HPDE6-E6E7 (cell line): ENCODE data around the gene AFAP1L1.

ENCODE experiments used
- DNase-seq: peaks from one replicate; pipeline ENCODE4 v3.0.0; 2011; ENCODE audit warnings: missing footprints; ENCODE audit errors: extremely low spot score

AFAP1L1 gene

DNA sequence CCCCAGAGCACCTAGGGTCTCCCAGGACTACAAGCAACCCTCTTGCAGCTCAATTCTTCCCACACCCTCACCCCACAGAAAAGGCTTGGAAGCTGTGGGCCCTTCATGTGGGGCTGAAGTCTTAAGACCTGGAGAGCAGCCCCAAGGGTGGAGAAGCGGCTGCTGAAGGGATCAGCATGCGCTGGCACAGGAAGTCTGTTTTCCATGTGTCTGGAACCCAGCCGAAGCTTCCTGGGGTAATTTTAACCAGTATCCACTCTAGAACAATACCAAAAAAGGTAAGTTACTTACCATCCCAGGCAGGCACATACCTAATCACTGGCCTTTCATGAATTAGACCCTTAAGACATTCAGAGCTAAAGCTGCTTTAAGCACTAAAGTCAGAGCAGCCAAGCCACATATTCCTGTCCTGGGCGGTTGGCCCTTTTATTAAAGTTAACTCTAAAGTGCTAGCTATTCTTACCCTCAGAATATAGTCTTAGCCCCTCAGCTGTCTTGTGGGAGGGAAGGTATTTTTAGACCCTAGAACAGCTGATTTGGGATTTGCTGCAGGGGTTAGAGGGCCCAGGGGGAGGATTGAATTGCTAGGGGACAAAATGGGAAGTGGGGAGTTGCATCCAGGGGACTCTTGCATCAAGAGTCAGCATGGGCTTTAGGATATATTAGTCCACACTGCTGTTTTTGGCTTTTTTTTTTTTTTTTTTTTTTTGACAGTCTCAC lies 100.6 kb downstream of the AFAP1L1 start:
- DNase-seq, result no peak

DNA sequence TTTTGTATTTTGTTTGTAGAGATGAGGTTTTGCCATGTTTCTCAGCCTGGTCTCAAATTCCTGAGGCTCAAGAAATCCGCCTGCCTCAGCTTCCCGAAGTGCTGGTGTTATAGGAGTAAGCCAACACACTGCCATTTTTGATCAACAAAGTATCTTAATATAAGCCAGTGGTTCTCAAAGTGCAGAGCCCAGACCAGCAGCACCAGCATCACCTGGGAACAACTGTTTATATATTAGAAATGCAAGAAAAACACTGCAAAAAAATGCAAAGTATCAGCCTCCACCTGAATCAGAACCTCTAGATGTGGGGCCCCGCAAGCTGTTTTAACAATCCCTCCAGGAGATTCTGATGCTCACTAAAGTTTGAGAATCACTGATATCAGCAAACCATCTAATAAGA lies 101.3 kb downstream of the AFAP1L1 start:
- DNase-seq, result no peak

DNA sequence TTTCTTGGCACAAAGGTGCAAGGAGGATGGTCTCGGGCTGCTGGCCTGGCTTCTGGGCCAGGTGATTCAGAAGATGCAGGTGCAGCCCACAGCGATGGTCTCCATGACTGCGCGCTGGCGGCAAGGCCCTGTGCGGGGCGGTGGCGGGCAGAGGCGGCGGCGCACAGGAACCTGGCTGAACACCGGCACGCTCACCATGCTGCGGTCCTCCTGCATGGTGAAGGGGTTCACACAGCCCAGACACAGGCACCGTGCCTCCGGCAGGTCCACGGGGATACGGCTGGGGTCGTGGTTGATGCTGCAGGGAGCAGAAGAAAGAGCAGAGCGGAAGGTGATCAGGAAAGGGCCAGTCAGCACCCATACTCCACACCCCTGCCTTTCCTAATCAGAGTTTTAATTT lies 102.6 kb downstream of the AFAP1L1 start:
- DNase-seq, result no peak

DNA sequence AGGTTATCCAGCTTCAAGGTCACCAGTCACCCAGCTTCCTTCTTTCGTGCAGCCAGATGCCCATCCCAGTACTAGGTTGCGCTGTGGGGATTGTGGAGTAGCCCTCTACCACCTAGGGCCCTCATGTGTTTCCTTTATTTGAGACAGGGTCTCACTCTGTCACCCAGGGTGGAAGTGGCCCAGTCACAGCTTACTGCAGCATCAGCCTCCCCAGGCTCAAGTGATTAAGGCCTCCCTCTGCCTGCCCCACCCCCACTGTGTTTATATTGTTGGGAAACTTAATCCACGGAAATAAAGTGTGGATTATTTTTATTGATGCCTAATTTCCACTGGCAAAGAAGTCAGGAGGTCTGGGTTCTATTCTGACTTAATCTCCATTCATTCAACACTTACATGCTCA lies 103.1 kb downstream of the AFAP1L1 start:
- no peak for DNase-seq

DNA sequence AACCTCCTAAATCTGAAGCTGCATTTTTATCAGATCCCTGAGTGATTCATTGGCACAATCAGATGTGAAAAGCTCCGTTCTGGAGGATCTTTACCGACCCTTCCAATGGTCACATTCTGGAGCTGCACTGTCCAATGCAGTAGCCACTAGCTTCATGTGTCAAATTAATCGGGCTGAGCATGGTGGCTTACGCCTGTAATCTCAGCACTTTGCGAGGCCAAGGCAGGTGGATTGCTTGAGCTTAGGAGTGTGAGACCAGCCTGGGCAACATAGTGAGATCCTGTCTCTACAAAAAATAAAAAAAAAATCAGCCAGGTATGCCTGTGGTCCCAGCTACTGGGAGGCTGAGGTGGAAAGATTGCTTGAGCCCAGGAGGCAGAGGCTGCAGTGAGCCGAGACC lies 103.8 kb downstream of the AFAP1L1 start:
- no peak for DNase-seq

DNA sequence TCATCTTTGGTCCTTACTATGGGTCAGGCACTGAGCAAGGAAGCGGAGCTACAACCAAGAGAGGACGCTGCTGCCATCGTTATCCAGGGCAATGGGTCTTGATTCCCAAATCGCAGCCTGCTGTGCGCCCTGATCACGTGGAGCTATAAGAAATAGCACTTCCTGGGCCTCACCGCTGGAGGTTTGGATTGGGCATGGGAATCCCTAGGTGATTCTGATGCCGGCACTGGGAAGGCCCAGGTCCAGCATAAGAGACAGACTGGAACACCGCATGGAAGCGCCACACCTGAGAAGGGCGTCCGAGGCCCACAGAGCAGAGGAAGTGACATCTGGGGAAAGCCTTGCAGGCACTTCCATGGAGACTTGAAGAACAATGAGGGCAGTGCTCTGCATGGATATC lies 104.4 kb downstream of the AFAP1L1 start:
- no peak for DNase-seq

DNA sequence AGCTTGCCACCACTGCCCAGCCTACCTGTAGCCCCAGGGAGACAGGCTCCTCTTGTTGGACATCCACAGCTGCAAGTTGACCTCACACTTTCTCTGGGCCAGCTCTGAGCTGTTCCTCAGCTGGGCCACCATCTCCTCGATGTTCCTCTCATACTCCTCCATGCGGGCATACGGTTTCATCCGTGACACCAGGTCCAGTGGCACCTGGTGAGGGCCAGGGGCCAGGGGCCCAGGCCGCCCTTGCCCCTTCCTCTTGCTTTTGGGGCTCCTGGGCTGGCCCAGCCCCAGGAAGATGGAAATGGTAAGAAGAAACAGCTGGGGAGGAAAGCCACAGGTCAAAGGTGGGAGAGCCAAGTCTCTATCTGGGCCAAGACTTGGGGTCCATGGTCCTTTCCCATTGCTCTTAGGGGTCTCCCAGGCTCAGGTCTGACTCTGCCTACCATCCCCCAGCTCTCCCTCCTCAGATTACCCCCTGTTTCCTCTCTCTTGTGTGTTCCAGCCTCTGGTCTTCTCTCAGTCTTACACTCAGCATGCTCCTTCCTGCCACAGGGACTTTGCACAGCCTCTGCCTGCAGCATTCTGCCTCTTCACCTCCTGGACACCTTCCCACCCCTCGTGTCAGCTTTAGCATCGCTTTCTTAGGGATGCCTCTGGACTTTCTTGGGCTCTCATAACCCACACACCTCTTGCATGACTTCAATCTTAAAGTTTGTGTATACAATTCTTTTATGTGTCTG lies 105.2 kb downstream of the AFAP1L1 start:
- no peak for DNase-seq

DNA sequence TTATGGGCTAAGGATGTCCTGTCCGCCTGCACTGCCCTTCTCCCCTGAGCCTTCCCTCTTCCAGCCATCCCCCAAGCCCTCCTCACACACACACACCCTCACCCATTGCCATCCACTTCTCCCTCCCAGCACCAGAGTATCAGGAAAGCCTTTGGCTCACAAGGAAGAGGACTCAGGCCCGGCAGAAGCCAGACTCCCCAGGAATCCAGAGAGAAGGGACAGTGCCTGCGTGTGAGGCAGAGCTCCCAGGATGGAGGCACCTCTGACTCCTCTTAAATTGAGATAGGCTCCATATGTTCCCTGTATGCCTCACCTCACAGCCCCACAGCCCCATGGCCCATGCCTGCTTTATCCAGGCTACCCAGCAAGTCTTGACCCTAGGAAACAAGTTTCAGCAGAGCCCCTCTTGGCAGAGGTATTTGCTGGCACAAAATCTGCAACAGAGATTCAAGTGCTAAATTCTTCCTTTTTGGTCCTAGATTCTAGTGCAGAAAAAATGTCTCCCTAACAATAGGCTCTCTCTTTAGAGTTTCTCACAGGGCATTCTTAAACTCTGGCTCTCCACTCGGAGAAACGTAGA lies 106.7 kb downstream of the AFAP1L1 start:
- no peak for DNase-seq

DNA sequence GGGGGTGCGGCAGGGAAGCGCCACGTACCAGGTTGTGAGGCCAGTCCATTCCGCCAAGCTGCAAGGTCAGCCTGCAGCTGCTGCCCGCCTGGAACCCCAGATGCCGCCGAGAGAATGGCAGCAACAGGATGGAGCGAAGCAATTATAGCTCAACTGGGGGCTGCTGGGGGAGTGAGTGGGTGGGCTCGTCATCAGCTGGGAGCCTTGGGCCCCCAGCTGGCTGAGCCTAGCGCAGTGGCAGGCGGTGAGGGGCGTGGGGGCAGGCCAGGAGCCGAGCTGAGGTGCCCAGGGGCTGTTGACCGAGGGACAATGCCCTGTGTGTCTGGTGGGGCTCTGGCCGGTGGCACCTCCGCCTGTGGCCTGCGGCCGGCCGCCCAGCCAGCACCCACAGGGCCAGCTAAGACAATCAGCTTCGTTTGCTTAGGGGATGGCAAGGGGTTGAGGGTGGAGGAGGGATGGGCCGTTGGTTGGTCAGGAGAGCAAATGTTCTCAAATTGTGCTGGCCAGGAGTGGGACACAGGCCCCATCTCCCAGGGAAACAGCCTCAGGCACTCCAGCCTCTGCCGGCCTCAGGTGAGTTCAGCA lies 107.6 kb downstream of the AFAP1L1 start, which contains the start of gene IL17B:
TSS of gene IL17B (minus strand) at position 116 of the 585 bp plus-strand sequence. CDS start at position 49, 67 bp downstream.
- DNase-seq, result no peak

DNA sequence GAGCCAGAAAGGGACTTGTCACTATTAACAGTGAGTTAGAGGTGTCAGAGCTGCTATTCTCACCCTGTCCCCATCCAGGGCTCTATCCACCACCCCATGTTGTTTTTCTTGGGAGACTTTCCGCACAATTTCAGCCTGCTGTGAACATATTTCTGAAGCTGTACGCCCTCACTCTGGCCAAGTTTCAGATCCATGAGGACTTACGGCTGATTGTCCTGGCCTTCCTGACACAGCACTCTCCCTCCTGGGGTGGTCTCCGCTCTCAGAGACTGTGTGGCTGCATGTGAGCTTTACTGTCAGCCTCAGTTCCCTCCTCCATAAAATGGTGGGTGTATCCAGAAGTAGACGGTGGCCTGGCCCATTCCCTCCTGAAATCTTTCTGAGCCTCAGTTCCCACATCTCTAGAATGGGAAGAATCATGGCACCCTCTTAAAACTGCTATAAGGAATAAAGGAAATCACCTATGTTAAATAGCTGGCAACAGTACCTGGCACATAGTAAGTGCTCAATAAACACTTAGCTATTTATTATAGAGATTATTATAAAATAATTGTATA lies 108.2 kb downstream of the AFAP1L1 start:
- no peak for DNase-seq

DNA sequence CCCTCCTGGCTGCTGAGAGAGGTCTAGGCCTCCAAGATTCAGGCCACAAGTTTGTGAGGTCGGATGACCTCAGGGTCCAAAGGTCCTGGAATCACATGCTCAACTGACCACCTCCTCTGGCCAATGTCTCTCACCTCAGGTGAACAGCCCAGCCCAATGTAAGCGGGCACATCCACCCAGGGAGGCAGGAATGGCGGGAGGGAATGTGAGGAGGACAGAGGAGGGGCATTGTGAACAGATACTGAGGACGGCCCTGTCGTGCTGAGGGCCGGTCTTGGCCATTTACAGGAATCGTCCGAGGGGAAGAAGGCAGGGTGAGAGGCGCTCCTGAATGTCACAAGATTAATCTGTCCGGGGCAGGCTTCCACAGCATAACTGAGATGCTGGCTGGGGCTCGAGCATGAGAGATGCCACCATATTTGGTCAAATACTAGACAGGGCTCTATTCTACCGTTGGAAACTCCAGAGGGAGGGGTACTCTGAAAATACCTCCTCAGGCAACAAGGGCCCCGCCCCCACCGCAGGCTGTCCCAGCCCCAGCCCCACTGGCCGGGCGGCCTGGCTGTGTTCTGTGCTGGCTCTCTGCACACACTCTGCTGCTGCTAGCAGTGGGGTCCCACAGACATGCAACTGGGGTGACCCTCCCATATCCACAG lies 108.9 kb downstream of the AFAP1L1 start:
- no peak for DNase-seq

DNA sequence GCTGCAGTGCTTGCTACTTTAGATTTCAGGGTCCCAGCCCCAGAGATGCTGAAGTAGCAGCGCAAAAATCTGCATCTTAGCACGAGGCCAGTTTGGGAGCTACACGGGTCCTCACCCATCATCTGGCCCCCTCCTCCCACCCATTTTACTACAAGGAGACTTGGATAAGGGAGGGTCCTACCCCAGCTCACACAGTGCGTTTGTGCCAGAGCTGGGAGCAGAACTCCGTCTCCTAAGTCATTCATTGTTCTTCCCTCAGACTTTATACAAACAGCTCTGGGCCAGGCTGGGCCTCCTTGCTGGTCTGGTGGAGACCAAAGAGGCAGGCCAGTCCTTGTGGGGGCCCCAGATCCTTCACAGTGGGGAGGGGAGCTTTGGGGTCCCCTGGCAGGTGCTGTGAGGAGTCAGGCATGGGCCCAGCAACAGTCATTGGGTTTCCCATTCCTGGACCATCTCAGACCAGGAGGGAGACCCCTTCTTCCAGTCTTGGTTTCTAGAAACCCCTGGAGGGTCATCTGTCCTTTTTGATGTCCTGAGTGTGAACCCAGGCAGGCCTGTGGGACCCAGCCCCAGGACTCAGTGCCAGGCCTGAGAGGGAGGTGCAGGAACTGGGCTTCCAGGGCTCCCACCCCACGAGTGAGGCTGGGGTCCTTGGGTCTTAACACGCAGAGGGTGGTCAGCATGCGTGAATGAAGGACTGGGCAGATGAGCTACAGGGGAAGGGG lies 109.8 kb downstream of the AFAP1L1 start:
- no peak for DNase-seq

DNA sequence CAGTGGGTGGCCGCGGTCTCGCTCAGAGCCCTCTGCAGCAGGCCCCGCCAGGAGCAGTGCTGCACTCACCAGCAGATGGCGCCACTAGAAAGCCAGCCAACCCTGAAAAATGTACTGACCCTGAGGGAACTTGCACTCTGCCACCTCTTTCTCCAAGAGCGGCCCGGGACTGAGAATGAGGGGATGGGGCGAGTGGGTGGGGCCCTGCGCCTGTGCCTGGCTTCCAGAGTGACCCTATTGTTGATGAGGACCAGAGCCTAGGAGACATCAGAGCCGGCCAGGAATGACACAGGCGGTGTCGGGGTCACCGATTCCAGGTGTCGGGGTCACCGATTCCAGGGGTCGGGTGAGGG lies 110.3 kb downstream of the AFAP1L1 start:
- peak; percentile 73 for DNase-seq

DNA sequence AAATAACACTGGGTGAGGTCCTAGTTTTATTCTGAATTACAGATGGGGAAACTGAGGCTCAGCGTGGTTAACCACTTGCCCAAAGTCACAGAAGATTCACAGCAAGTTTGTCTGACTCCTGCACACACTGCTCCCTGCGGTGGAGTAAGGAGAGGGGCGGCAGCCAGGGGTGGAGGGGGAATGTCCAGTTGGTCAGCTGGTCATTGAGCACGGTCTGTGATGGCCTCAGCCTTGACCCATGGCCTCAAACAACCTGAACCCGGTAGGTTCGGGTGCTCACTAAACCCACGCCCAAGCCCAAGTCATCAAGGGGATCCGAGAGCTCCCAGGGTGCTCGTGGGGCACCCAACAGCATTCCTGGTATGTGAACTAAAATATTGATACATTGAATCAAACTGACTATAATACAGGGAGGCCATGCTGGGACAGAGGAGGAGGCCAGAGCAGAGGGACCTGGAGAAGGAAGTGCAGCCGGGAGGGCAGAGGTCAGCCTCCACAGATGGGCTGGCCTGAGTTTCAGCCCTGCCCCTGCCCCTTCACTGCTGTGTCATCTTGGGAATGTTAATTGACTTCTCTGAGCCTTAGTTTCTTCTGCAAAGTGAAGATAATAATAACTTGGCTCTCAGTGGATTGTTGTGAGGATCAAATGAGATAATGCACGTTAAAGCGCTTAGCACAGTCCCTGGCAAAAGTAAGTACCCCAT lies 111.0 kb downstream of the AFAP1L1 start:
- no peak for DNase-seq

DNA sequence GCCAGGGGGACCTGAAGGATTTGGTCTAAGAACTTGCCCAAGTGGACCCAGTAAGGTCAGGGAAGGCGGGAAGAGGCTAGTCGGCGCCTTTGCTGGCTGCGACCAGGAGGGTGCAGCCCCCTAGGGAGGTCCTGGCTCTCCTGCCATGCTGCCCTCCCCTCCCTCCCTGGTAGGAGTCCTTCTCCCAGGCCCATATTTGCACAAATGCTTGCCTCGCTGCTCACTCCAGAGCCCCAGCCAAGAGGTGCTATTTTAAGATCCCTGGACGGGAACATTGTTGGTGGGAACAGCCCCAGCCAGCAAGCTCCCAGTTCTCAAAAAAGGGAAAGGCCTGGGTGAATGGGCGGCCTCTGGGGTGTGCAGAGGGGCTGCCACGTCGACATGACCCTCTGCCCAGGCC lies 111.7 kb downstream of the AFAP1L1 start:
- DNase-seq, result no peak

DNA sequence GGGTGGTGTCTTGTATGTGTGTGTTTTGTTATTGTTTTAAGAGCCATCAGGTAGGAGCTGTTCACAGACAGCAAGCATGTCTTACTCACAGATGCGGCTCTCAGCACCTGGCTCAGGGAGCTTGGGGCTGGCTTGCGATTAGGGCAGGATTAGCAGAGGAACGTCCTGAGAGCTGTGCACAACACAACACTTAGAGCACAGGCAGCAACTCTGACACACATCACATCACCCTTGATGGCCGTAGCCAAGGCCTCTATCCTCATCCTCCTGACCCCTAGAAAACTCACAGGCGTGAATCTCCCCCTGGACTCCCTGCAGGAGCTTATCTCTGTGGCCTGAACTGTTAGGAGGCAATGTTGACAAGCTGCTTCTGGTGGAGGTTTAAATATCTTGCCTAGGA lies 114.5 kb downstream of the AFAP1L1 start:
- DNase-seq, result no peak

DNA sequence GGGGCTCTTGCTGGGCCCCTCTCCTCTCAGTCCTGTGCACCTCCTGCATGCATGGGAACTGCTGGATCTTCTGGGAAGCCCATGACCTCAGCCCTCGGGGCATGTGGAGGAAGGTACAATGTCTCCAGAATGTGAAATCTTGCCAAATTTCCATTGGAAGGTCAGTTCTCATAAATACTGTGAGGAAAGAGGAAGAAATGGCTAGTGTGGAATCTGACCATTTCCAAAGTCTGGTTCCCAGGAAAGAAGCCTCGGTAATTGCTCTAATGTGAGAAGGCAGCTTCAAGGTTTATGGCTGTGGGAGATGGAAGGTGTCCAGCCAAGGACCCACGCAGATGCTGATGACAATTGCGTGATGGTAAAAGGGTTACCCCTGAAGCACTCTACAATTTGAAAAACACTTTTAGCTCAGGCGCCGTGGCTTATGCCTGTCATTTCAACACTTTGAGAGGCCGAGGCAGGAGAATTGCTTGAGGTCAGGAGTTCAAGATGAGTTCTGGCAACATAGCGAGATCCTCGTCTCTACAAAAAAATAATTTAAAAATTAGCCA lies 115.5 kb downstream of the AFAP1L1 start:
- no peak for DNase-seq

DNA sequence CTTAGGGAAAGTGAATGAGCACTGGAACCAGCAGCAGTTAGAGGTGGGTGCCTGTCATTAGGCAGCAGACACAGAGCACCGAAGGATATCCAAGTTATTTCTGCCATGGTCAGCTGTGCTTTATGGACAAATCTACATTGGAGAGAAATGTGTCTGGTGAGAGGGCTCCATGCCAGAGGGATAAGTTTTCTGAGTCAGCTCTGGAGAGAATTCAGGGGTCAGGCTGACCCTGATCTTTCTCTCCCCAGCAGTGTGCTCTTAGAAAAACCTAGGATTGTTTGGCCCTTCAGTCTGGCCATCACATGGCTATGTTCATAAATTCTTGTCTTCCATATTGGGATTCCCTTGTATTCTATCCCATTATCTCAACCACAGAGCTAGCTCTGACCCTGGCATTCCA lies 116.3 kb downstream of the AFAP1L1 start:
- no peak for DNase-seq

DNA sequence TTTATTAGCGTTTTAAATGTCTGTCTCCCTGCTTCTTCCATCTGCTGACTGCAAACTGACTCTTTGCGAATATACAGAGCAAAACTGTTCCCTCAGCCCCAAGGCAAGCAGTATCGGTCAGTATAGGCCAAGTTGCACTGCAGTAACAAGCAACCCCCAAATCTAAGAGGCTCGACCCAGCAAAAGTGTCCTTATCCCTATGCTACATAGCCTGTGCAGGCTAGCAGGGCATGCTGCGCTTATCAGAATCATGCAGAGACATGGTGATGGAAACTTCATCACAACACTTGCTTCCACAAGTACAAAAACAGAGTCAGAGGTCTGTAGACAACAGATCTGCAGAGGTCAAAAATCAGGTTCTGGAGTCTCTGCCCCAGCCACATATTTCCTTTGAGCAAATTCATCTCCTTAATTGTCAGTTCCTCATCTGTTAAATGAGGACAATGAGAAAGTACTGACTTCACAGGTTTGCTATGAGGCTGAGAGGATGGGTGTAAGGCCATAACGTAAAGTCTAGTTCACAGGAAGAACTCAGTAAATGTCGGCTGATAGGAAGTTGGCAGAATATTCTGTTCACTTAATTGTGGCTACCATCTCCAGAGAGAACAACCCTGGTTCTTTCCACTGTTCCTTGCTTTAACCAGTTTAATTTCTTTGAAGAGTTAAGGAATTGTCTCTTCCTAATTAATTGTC lies 117.0 kb downstream of the AFAP1L1 start:
- no peak for DNase-seq
